HG03354 (cell line): Measurements from ENCODE around the gene APCDD1L.
"Not testable (repeated sequence)": the region's sequence is repeated elsewhere in the genome, so short reads cannot be mapped to it uniquely, and the experiment has no call there.

Source experiments
- ATAC-seq: cut with Tn5 transposase; IDR thresholded peaks from one replicate; pipeline ENCODE4 v1.9.1; 2021; ENCODE audit warnings: mild to moderate bottlenecking; ENCODE audit not compliant: unreplicated experiment, poor library complexity, severe bottlenecking

APCDD1L gene

DNA sequence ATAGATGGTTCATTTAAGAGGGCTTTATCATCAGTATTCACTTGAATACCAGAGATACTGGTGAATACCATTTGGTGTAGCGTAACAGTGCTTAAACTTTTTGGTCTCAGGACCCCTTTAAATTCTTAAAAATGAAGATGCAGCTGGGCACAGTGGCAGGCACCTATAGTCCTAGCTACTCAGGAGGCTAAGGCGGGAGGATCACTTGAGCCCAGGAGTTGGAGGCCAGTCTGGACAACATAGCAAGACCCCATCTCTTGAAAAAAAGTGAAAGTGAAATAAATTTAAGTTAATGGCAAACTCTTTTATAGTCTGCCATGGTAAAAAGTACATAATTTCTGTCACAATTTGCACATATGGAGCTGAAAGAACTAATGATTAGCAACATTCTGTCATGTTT is 86.8 kb downstream of the APCDD1L start:
- ATAC-seq: no peak

DNA sequence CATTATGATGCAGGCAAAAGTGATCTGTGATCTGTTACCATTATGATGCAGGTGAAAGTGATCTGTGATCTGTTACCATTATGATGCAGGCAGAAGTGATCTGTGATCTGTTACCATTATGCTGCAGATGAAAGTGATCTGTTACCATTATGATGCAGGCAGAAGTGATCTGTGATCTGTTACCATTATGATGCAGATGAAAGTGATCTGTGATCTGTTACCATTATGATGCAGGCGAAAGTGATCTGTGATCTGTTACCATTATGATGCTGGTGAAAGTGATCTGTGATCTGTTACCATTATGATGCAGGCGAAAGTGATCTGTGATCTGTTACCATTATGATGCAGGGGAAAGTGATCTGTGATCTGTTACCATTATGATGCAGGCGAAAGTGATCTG is 87.6 kb downstream of the APCDD1L start:
- not testable (repeated sequence) for ATAC-seq

DNA sequence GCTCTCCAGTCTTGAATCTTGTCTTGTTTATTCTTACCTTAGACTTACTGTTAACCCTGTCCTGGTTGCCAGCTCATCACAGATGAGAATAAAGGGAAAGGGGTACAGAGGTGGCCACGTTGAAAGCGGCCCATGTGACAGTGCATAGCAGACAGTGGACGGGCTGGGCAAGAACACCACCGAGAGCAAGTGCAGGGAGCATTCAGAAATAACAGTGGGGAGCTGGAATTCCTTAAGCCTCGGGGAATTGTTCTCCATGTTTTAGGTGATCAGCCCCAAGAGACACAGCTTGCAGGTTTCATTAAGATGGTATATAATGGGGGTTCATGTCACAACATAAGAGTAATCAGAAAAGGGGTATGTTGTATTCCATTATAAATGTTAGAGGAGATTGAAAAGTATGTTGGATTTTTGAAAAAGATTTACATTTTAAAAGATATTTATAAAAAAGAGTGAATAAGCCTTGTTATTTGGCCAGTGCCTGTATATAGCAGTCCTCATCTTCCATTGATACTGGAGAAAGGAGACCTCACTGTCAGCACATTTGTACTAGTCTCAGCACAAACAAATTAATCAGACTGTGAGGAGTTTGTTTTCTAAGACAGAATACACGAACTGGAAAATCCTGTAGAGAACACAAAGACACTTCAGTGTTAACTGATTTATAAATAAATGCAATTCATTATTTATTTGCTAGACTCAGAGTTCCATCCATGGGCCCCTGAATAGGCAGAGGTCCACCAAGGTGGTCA is 90.8 kb downstream of the APCDD1L start:
- no peak for ATAC-seq

DNA sequence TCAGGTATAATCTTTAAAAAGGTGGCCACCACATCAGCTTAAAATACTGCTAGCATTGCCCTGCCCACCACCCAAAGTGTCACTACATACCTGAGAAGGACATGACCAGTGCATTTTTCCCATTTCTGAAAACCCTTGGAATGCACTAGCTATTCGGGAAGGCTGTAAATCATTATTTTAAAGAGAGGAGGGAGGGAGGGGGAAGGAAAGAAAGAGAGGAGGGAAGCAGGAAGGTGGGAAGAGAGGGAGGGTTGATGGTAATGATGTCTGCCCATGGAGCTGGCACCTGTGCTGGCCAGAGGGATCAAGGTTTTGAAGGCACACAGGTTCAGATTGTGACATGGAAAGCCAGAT is 93.7 kb downstream of the APCDD1L start:
- ATAC-seq: no peak

DNA sequence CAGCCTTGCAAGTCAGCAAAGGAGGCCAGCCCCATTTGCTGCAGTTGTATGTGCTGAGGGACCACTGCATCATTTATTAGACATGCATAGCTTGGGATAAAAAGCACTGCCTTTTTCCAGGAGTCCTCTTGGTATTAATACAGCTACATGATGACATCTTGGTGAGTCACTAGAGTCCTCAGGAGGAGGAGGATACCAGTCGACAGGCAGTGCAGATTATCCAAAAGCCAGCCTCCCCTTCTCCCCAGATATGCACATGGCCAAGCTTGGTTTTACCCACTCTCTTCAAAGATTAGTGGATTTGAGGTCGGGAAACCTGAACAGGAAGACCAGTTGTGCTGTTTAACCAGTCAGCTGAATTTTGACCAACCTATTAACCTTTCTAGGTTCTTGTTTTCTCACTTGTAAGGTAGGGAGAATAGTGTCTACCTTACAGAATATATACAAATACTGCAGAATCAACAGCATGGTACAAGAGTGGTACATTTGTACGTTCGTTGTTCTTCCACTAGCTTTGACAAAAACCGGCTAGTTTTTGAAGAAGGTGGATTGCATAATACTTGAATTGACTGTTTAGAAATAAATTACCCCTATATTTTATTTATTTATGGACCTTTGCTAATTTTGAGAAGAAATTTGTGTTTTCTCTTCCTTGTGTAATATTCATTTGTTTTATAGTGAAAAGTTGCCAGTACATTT is 94.3 kb downstream of the APCDD1L start:
- ATAC-seq: no peak

DNA sequence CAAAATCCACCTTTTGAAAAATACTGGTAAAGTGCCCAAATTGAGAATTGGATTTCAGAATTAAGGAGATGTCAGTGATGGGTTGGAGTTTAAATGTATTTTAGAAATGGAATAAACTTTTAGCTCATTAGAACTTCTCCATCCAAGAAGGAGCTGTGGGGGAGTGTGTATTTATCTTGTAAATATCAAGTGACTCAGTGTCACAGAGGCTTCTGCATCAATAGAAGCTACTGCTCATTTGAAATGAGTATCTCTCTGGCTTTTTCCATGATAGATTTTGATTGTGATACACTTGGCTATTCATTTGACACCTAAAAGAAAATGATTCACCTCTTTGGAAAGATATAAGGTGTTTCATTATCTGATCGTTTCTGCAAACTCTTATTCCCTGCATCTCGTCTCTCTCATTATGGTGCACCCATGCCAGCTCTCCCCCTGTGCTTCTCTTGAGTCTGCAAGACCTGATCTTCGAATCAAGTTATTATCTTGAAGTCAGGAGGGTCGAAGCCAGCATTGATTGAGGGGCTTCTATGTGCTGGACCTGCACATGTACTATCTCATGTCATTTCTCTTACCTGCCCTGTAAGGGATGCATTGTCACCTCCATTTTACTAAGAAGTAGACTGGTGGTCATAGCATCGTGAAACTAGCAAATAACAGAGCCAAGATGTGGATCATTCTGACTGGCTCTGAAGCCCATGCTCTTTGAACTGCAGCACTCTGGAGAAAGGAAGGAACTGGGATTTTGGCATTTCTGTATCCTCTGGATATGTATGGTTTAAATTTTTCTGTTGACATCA is 96.0 kb downstream of the APCDD1L start:
- ATAC-seq: no peak

DNA sequence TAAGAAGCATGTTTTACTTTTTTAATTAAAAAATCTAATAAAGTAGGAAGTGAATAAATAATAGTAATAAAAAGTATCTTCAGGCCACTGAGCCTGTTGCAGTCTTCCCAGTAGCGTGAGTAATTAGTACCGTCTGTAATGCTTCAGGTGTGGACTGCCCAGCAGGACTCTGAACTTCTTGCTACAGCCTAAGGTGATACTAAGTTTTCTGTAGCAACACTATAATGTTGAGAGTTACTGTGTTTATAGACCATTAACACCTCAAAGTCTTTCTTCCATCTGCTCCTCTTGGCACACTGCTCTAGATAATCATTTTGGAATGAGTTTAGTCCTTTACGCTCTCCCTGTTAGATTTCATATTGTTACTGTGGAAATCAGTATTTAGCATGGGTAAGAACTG is 97.8 kb downstream of the APCDD1L start:
- ATAC-seq: no peak

DNA sequence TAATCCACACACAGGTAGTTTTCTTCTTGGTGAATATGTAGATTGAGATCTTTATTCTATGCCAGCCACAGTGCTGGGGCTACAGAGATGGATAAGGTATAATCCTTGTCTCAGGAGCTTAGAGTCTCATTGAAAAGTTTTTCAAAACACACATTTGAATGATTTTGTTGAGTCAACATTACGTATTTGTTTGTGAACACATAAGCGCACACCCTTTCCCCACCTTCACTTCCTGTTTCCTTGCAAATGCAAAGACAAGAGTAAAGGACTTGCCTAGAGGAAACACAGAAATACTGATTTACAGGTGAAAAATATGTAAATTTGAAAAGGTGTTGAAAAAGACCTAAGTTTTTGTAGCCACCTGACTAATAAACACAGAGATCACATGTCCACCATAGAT is 98.4 kb downstream of the APCDD1L start:
- ATAC-seq: no peak

DNA sequence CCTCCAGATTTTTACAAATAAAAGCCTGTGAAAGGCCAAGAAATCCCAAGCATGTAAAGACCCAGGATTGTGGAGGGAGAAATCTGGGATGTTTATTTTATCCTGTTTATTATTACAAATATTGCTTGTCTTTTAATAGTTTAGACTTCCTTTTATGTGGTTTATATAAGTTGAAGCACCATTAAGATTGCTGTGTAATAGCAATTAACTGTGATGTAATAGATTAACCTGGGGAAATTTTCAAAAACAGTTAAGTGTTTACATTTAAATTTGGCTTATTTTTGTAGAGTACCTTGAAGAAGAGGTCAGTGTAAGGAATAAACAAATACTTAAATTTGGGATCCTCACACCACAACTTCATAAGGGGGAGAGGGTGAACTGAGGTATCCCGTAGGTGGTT is 99.1 kb downstream of the APCDD1L start:
- ATAC-seq: no peak

DNA sequence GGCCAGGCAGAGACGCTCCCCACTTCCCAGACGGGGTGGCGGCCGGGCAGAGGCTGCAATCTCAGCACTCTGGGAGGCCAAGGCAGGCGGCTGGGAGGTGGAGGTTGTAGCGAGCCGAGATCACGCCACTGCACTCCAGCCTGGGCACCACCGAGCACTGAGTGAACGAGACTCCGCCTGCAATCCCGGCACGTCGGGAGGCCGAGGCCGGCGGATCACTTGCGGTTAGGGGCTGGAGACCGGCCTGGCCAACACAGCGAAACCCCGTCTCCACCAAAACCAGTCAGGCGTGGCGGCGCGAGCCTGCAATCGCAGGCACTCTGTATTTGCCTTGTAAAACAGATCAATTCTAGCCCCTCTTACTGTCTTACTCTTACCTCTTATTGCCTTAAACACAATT is 100.4 kb downstream of the APCDD1L start:
- not testable (repeated sequence) for ATAC-seq

DNA sequence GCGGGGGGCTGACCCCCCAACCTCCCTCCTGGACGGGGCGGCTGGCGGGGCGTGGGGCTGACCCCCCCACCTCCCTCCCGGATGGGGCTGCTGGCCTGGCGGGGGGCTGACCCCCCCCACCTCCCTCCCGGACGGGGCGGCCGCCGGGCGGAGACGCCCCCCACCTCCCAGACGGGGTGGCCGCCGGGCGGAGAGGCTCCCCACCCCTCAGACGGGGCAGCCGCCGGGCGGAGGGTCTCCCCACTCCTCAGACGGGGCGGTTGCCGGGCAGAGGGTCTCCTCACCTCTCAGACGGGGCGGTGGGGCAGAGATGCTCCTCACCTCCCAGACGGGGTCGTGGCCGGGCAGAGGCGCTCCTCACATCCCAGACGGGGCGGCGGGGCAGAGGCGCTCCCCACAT is 101.0 kb downstream of the APCDD1L start:
- not testable (repeated sequence) for ATAC-seq
